Trophoblast cell (in vitro differentiated cells and primary cell): Measurements from ENCODE around the gene DPP6.

ENCODE experiments used
- DNase-seq, 2 donors: peaks; one replicate each; pipeline ENCODE4 v3.0.0-alpha.2; 2016
- H2AFZ ChIP-seq: 2 replicates; pipeline ENCODE4 v1.6.1; 2013; ENCODE audit warnings: low read length, moderate library complexity, mild to moderate bottlenecking; ENCODE audit not compliant: insufficient read depth, poor library complexity
- H2AK5ac ChIP-seq: 2 replicates; pipeline ENCODE4 v1.6.1; 2013; ENCODE audit warnings: mild to moderate bottlenecking, low read length
- H2BK120ac ChIP-seq: 2 replicates; pipeline ENCODE4 v1.6.1; 2013; ENCODE audit warnings: low read length, mild to moderate bottlenecking, moderate library complexity; ENCODE audit not compliant: insufficient read depth, poor library complexity
- H2BK12ac ChIP-seq: 2 replicates; pipeline ENCODE4 v1.6.1; 2013; ENCODE audit warnings: mild to moderate bottlenecking, low read length, moderate library complexity
- H2BK5ac ChIP-seq: 2 replicates; pipeline ENCODE4 v1.6.1; 2013; ENCODE audit warnings: low read length, low read depth, moderate library complexity, mild to moderate bottlenecking; ENCODE audit not compliant: poor library complexity
- H3K14ac ChIP-seq: 2 replicates; pipeline ENCODE4 v1.6.1; 2013; ENCODE audit warnings: mild to moderate bottlenecking, low read length
- H3K18ac ChIP-seq: 2 replicates; pipeline ENCODE4 v1.6.1; 2013; ENCODE audit warnings: mild to moderate bottlenecking, low read length
- H3K23ac ChIP-seq: 2 replicates; pipeline ENCODE4 v1.6.1; 2013; ENCODE audit warnings: low read length
- H3K27ac ChIP-seq: 2 replicates; pipeline ENCODE4 v1.5.1; 2013; ENCODE audit warnings: low read depth, mild to moderate bottlenecking, inconsistent platforms, low read length, moderate library complexity
- H3K27me3 ChIP-seq: 2 replicates; pipeline ENCODE4 v1.6.1; 2013; ENCODE audit warnings: inconsistent platforms, mild to moderate bottlenecking, low read length, moderate library complexity; ENCODE audit not compliant: insufficient read depth
- H3K36me3 ChIP-seq, 2 experiments: 1 replicate in 1 of 2; 2 replicates in 1 of 2; pipeline ENCODE4 v1.6.1; 2013; ENCODE audit warnings: low read length in 2 of 2, mild to moderate bottlenecking in 2 of 2, moderate library complexity in 1 of 2; ENCODE audit not compliant: insufficient read depth in 2 of 2, control insufficient read depth in 1 of 2
- H3K4ac ChIP-seq: 2 replicates; pipeline ENCODE4 v1.6.1; 2013; ENCODE audit warnings: low read depth, mild to moderate bottlenecking, low read length, moderate library complexity
- H3K4me1 ChIP-seq, 2 experiments: 1 replicate in 1 of 2; 2 replicates in 1 of 2; pipeline ENCODE4 v1.6.1; 2013; ENCODE audit warnings: low read length in 2 of 2, mild to moderate bottlenecking in 2 of 2, moderate library complexity in 1 of 2; ENCODE audit not compliant: insufficient read depth in 2 of 2, control insufficient read depth in 1 of 2
- H3K4me2 ChIP-seq: 2 replicates; pipeline ENCODE4 v1.6.1; 2013; ENCODE audit warnings: inconsistent platforms, mild to moderate bottlenecking, low read length, moderate library complexity
- H3K4me3 ChIP-seq: 2 replicates; pipeline ENCODE4 v1.5.1; 2013; ENCODE audit warnings: mild to moderate bottlenecking, low read depth, low read length, inconsistent platforms
- H3K79me1 ChIP-seq: one replicate; pipeline ENCODE4 v1.6.1; 2013; ENCODE audit warnings: low read length
- H3K79me2 ChIP-seq: 2 replicates; pipeline ENCODE4 v1.6.1; 2013; ENCODE audit warnings: low read length, mild to moderate bottlenecking; ENCODE audit not compliant: control insufficient read depth, insufficient read depth, poor library complexity
- H3K9ac ChIP-seq: 2 replicates; pipeline ENCODE4 v1.6.1; 2013; ENCODE audit warnings: mild to moderate bottlenecking, low read length
- H3K9me3 ChIP-seq: 2 replicates; pipeline ENCODE4 v1.6.1; 2013; ENCODE audit warnings: low read depth, mild to moderate bottlenecking, control low read depth, inconsistent platforms, low read length; ENCODE audit not compliant: insufficient read depth
- H4K12ac ChIP-seq: 2 replicates; pipeline ENCODE4 v1.6.1; 2013; ENCODE audit warnings: low read depth, mild to moderate bottlenecking, low read length, moderate library complexity
- H4K8ac ChIP-seq: 2 replicates; pipeline ENCODE4 v1.6.1; 2013; ENCODE audit warnings: low read depth, mild to moderate bottlenecking, low read length, moderate library complexity
- H4K91ac ChIP-seq: one replicate; pipeline ENCODE4 v1.6.1; 2013; ENCODE audit warnings: low read depth, mild to moderate bottlenecking, low read length, moderate library complexity
- WGBS: extraction: QIAGEN DNeasy Blood & Tissue Kit; methylation state at CpG from one replicate; pipeline ENCODE4 v1.1.7; 2013; ENCODE audit warnings: missing lambda C conversion rate; ENCODE audit not compliant: insufficient read length, insufficient coverage; ENCODE audit errors: extremely low coverage; 5-methylcytosine and 5-hydroxymethylcytosine counted together

Gene DPP6

DNA sequence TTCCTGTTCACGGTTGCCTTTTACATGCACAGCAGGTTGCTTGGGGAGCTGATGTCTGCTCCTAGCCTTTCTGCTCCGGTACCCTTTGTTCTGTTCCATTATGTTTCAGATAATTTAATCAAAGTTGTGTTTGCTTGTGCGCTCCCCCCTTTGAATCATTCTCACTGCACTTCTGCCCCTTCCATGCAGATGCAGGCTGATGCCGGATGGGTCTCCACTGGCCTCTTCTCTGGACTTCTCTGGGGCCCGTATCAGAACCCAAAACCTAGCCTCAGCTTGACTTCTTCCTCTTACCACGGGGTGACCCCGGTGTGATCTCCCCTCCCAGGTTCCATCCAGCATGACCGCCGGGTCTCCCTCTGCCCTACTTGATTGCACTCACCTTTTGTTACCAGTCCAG, 272.0 kb downstream of the DPP6 start:
- Histone ChIP-seq H3K4me1 (no peaks in the 10 kb centered on the region), H3K27me3 (no peaks in the 10 kb centered on the region), H3K4me2 (no peak overlapping the region), H3K9ac (no peak overlapping the region), H3K9me3 (no peaks in the 10 kb centered on the region), H3K79me2 (no peaks in the 10 kb centered on the region), H3K4ac (no peak overlapping the region), H2BK12ac (no peak overlapping the region), H4K91ac (no peak overlapping the region), H3K18ac (no peak overlapping the region), H4K12ac (no peak overlapping the region), H2BK5ac (no peak overlapping the region), H2AK5ac (no peak overlapping the region), H3K27ac (no peak overlapping the region), H2AFZ (no peak overlapping the region), H3K79me1 (no peaks in the 10 kb centered on the region), H4K8ac (no peak overlapping the region), H3K4me3 (no peak overlapping the region), H3K14ac (no peak overlapping the region), H3K36me3 (no peaks in the 10 kb centered on the region), H3K23ac (no peak overlapping the region), H2BK120ac (no peak overlapping the region)
- DNase-seq: no peak
- WGBS: no CpG with 5 or more reads among the region's 9 CpGs

DNA sequence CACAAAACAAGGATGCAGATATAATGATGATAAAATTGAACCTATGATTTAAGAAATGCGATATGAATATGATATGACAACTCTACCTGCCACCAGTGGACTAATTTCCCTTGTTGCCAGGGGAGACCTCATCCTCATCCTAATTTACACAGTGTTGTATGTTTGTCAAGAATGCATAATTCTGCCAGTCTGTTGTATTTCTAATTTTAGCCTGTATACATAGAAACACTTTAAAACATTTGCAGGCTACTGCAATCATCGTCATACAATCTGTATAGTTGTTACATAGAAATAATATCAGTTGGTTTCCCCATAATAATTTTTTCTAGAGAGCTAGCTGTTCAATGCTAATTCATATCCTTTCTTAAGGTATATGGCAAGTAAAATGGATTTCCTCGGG, 274.2 kb downstream of the DPP6 start:
- Histone ChIP-seq H2BK5ac (no peak overlapping the region), H3K27me3 (no peaks in the 10 kb centered on the region), H4K91ac (no peak overlapping the region), H3K9me3 (no peaks in the 10 kb centered on the region), H3K79me1 (no peaks in the 10 kb centered on the region), H2BK12ac (no peak overlapping the region), H2AK5ac (no peak overlapping the region), H2AFZ (no peak overlapping the region), H4K8ac (no peak overlapping the region), H2BK120ac (no peak overlapping the region), H3K23ac (no peak overlapping the region), H3K4me3 (no peak overlapping the region), H3K18ac (no peak overlapping the region), H3K4me1 (peaks cover 0 to 4% of the 10 kb centered on the region in 2 experiments), H3K4me2 (no peak overlapping the region), H3K14ac (no peak overlapping the region), H4K12ac (no peak overlapping the region), H3K4ac (no peak overlapping the region), H3K9ac (no peak overlapping the region), H3K36me3 (no peaks in the 10 kb centered on the region), H3K27ac (no peak overlapping the region), H3K79me2 (no peaks in the 10 kb centered on the region)
- no peak for DNase-seq
- WGBS: no CpG with 5 or more reads among the region's 3 CpGs

DNA sequence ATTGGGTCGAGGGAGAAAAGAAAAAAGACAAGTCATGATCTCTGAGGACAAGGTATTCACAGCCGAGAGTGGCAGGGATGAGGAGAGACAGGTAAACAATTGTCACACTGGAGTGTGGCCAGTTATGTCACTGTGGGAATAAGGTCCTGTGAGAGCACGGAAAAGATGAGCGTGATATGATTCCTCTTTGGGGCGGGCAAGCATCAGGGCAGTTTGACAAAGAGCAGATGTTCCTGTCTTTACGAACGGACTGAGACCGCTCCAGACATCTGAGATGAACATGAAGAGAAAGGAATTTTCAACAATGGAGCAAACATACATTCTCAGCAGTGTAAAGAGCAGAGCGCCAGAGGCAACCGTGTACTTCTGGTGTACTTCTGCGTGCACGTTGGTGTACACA, 278.1 kb downstream of the DPP6 start:
- Histone ChIP-seq H3K27me3 (no peaks in the 10 kb centered on the region), H3K79me2 (no peaks in the 10 kb centered on the region), H3K4ac (no peak overlapping the region), H3K4me3 (no peak overlapping the region), H3K9ac (no peak overlapping the region), H3K36me3 (no peaks in the 10 kb centered on the region), H2BK5ac (no peak overlapping the region), H3K79me1 (no peaks in the 10 kb centered on the region), H3K9me3 (no peaks in the 10 kb centered on the region), H3K4me2 (no peak overlapping the region), H4K8ac (no peak overlapping the region), H3K4me1 (peaks cover 0 to 4% of the 10 kb centered on the region in 2 experiments), H3K27ac (no peak overlapping the region), H3K23ac (no peak overlapping the region), H3K14ac (no peak overlapping the region), H3K18ac (no peak overlapping the region), H4K12ac (no peak overlapping the region), H2BK120ac (no peak overlapping the region), H2BK12ac (no peak overlapping the region), H2AFZ (no peak overlapping the region), H2AK5ac (no peak overlapping the region), H4K91ac (no peak overlapping the region)
- WGBS: no CpG with 5 or more reads among the region's 12 CpGs
- DNase-seq: no peak

DNA sequence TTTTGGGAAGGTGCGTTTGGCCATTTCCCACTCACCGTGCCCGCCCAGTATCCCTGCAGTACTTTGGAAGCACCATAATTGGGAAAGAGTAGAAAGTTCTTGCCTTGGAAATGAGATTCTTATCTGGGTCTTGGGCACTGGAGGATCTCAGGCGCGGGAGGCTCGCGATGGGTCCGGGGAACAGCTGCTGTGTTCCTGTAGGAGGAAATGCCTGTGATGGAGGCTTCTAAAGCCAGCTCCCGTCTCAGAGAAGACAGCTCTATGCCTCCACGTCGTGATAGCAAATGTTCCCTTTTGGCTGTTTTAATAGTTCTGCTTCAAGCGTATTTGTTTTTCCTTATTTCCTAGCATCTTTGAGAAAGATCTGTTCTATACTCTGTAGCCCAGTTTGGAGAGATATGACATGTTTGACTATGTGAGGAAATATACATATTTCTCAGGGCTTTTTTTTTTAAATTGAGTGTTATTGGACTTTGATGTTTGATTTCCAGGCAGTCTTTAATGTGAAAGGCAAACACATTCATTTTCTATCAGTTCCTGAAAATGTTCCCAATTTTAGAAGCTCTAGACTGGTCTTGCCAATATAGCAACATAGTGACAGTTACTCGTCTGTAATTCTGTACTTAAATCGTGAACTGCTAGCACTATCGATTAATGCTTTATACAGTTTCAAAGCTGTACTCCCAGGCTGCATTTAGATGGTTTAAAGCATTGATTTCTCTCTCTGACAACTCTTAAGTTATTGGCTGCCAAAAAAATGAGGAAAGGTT, 280.8 kb downstream of the DPP6 start:
- H3K27me3 ChIP-seq: no peaks in the 10 kb centered on the region
- H3K27ac ChIP-seq: no peak overlapping the region
- no peaks in the 10 kb centered on the region for H3K79me2 ChIP-seq
- H3K14ac ChIP-seq: no peak overlapping the region
- H2AK5ac ChIP-seq: no peak overlapping the region
- WGBS: no CpG with 5 or more reads among the region's 15 CpGs
- H3K4me3 ChIP-seq: no peak overlapping the region
- H2BK5ac ChIP-seq: no peak overlapping the region
- no peak for DNase-seq
- no peak overlapping the region for H4K91ac ChIP-seq
- no peak overlapping the region for H2AFZ ChIP-seq
- no peaks in the 10 kb centered on the region for H3K79me1 ChIP-seq
- H3K36me3 ChIP-seq: no peaks in the 10 kb centered on the region
- no peak overlapping the region for H4K12ac ChIP-seq
- no peak overlapping the region for H4K8ac ChIP-seq
- H3K4me2 ChIP-seq: no peak overlapping the region
- no peak overlapping the region for H3K23ac ChIP-seq
- H2BK120ac ChIP-seq: no peak overlapping the region
- H3K18ac ChIP-seq: no peak overlapping the region
- no peak overlapping the region for H3K4ac ChIP-seq
- no peak overlapping the region for H2BK12ac ChIP-seq
- H3K4me1 ChIP-seq: peaks cover 0 to 4% of the 10 kb centered on the region in 2 experiments
- no peaks in the 10 kb centered on the region for H3K9me3 ChIP-seq
- H3K9ac ChIP-seq: no peak overlapping the region
